Activated B cell treated with CpG ODN at 0.5 μM for 24 hours (primary cell): Measurements from ENCODE around the gene ARRDC5. TPM values are rescaled to one million over a fixed set of nuclear protein-coding genes. Genes with fewer than 3 reads are reported as not detected.

Experiments
- ATAC-seq: fragments of 200-7000 bp; cut with Tn5 transposase; one replicate; pipeline ENCODE4 v1.10.0; 2021; ENCODE audit warnings: low read depth, mild to moderate bottlenecking, moderate library complexity
- CTCF ChIA-PET: fragments of 350-600 bp; sonication (Branson Sonifier 250); formaldehyde crosslinking; loops from one replicate; lab custom pipeline; 2021; ENCODE audit warnings: antibody characterized with exemption; lab: Charles Lee
- POLR2A ChIA-PET: fragments of 350-600 bp; sonication (Branson Sonifier 250); formaldehyde crosslinking; loops from one replicate; lab custom pipeline; 2021; ENCODE audit warnings: antibody characterized with exemption; lab: Charles Lee
- DNase-seq: peaks from one replicate; pipeline ENCODE4 v3.0.0; 2022
- H3K27ac Mint-ChIP-seq: one replicate; pipeline ENCODE4 v1.8.0; 2020; ENCODE audit warnings: mixed read lengths
- H3K27me3 Mint-ChIP-seq: one replicate; pipeline ENCODE4 v1.8.0; 2021; ENCODE audit warnings: mixed read lengths
- H3K36me3 Mint-ChIP-seq: one replicate; pipeline ENCODE4 v1.8.0; 2021; ENCODE audit warnings: low read depth, mixed read lengths
- H3K4me1 Mint-ChIP-seq: one replicate; pipeline ENCODE4 v1.8.0; 2021; ENCODE audit warnings: mixed read lengths
- H3K4me3 Mint-ChIP-seq: one replicate; pipeline ENCODE4 v1.8.0; 2020; ENCODE audit warnings: mild to moderate bottlenecking, mixed read lengths
- H3K9me3 Mint-ChIP-seq: one replicate; pipeline ENCODE4 v1.8.0; 2020; ENCODE audit warnings: mixed read lengths
- CTCF ChIP-seq: fragments of 200-600 bp; IDR thresholded peaks from one replicate; pipeline ENCODE4 v1.8.0; 2022; ENCODE audit warnings: antibody characterized with exemption, mild to moderate bottlenecking
- intact Hi-C: fragments of 100-400 bp; cut with micrococcal nuclease; formaldehyde crosslinking; loops from one replicate; pipeline ENCODE4 v1.15.1; 2024
- total RNA-seq: library from RNA; stranded (reverse); gene quantifications from 2 replicates; pipeline ENCODE4 v1.2.3, GENCODE V29; 2022

ARRDC5 gene
- total RNA-seq, 1 donor from 2014 or later = 4.3 TPM

- ATAC-seq = no peak
- peaks cover 18% of the 10 kb centered on the region for H3K4me1 Mint-ChIP-seq
- no peaks in the 10 kb centered on the region for H3K9me3 Mint-ChIP-seq
- H3K27me3 Mint-ChIP-seq = no peaks in the 10 kb centered on the region
- intact Hi-C loops = no loop called here
- no peak overlapping the region for H3K27ac Mint-ChIP-seq
- no peak for TF ChIP-seq CTCF
- peaks cover 57% of the 10 kb centered on the region for H3K36me3 Mint-ChIP-seq
- ChIA-PET CTCF (no interaction called here), POLR2A (interaction anchor here (0.6 kb wide), 1 partner anchor 62 kb away, joined by 3 read pairs; no protein-coding TSS in a partner anchor)
- no peak for DNase-seq
- H3K4me3 Mint-ChIP-seq = no peak overlapping the region
Measured at GRCh38 chr19:4843647-4843965, 59.1 kb downstream of the ARRDC5 start.

Other genes starting within 250 kb of the ARRDC5 start
- 30.9 and 31.6 TPM in 2 replicates for gene MYDGF, start 232.6 kb downstream of the ARRDC5 start, total RNA-seq
- 85.7 and 111 TPM in 2 replicates for gene DPP9, start 179.1 kb downstream of the ARRDC5 start, total RNA-seq
- gene FEM1A, start 111.2 kb downstream of the ARRDC5 start, total RNA-seq = 16.7 and 17.9 TPM in 2 replicates
- gene TICAM1, start 71.2 kb downstream of the ARRDC5 start, total RNA-seq = 34.4 and 39.4 TPM in 2 replicates
- gene PLIN3, start 35.2 kb downstream of the ARRDC5 start, total RNA-seq = 28.7 and 29.0 TPM in 2 replicates
- gene UHRF1, start 6.6 kb upstream of the ARRDC5 start, total RNA-seq = 6.5 and 7.8 TPM in 2 replicates
- gene KDM4B, start 66.2 kb upstream of the ARRDC5 start, total RNA-seq = 76.4 and 88.9 TPM in 2 replicates